HUES64 (cell line): ENCODE data around the gene KDF1.

Experiments
- H3K27ac ChIP-seq: 2 replicates; pipeline ENCODE4 v1.7.0; 2013; ENCODE audit warnings: low read depth, low read length, inconsistent platforms
- H3K27me3 ChIP-seq: 2 replicates; pipeline ENCODE4 v1.6.1; 2013; ENCODE audit warnings: mild to moderate bottlenecking, low read length; ENCODE audit not compliant: insufficient read depth
- H3K36me3 ChIP-seq: 2 replicates; pipeline ENCODE4 v1.6.1; 2013; ENCODE audit warnings: mild to moderate bottlenecking, low read length; ENCODE audit not compliant: insufficient read depth
- H3K4me1 ChIP-seq: 2 replicates; pipeline ENCODE4 v1.6.1; 2013; ENCODE audit warnings: mild to moderate bottlenecking, low read length, moderate library complexity; ENCODE audit not compliant: insufficient read depth
- H3K4me3 ChIP-seq: 2 replicates; pipeline ENCODE4 v1.5.1; 2013; ENCODE audit warnings: mild to moderate bottlenecking, low read length, moderate library complexity
- H3K9ac ChIP-seq: 2 replicates; pipeline ENCODE4 v1.6.1; 2013; ENCODE audit warnings: mild to moderate bottlenecking, low read depth, low read length
- H3K9me3 ChIP-seq: 2 replicates; pipeline ENCODE4 v1.6.1; 2013; ENCODE audit warnings: low read depth, low read length; ENCODE audit not compliant: insufficient read depth
- WGBS: fragments of 150-250, 120-280 bp; methylation state at CpG from one replicate; pipeline ENCODE4 v1.1.7; 2013; ENCODE audit warnings: missing lambda C conversion rate; 5-methylcytosine and 5-hydroxymethylcytosine counted together

The KDF1 gene

GRCh38 chr1:26972390-26972789 is 12.1 kb upstream of the KDF1 start:
- H3K27me3 ChIP-seq = no peaks in the 10 kb centered on the region
- H3K4me1 ChIP-seq = peaks cover 7% of the 10 kb centered on the region; the same call in 1 of the 2 replicates

GRCh38 chr1:26971590-26971989 is 11.3 kb upstream of the KDF1 start:
- Histone ChIP-seq H3K9me3 (no peaks in the 10 kb centered on the region), H3K27ac (no peak overlapping the region), H3K4me1 (peaks cover 7% of the 10 kb centered on the region; the same call in 1 of the 2 replicates), H3K36me3 (no peaks in the 10 kb centered on the region), H3K4me3 (no peak overlapping the region), H3K27me3 (no peaks in the 10 kb centered on the region), H3K9ac (no peak overlapping the region)
- 83% methylated on average over 3 of the region's 3 CpGs for WGBS

More at GRCh38 chr1:26972390-26972789, 12.1 kb upstream of the KDF1 start:
- 63% methylated on average over 6 of the region's 6 CpGs for WGBS
- H3K36me3 ChIP-seq = no peaks in the 10 kb centered on the region
- H3K4me3 ChIP-seq = no peak overlapping the region
- H3K9me3 ChIP-seq = no peaks in the 10 kb centered on the region
- no peak overlapping the region for H3K9ac ChIP-seq
- H3K27ac ChIP-seq = no peak overlapping the region

- Histone ChIP-seq H3K27ac (no peak overlapping the region), H3K9ac (no peak overlapping the region), H3K4me3 (no peak overlapping the region), H3K36me3 (no peaks in the 10 kb centered on the region), H3K27me3 (no peaks in the 10 kb centered on the region), H3K4me1 (peaks cover 7% of the 10 kb centered on the region; the same call in 1 of the 2 replicates), H3K9me3 (no peaks in the 10 kb centered on the region)
- WGBS = 91% methylated on average over 7 of the region's 7 CpGs
Measured at GRCh38 chr1:26970810-26971209, 10.5 kb upstream of the KDF1 start.

- H3K27ac ChIP-seq = no peak overlapping the region
- H3K9ac ChIP-seq = no peak overlapping the region
- no peaks in the 10 kb centered on the region for H3K4me1 ChIP-seq
- H3K9me3 ChIP-seq = no peaks in the 10 kb centered on the region
- 95% methylated on average over 6 of the region's 9 CpGs for WGBS
- H3K4me3 ChIP-seq = no peak overlapping the region
- peaks cover 9% of the 10 kb centered on the region; the same call in 1 of the 2 replicates for H3K27me3 ChIP-seq
- H3K36me3 ChIP-seq = no peaks in the 10 kb centered on the region
Measured at GRCh38 chr1:26965628-26966027, 5.4 kb upstream of the KDF1 start.

GRCh38 chr1:26965213-26965612 is 4.9 kb upstream of the KDF1 start:
- H3K4me1 ChIP-seq = no peaks in the 10 kb centered on the region
- 94% methylated on average over 6 of the region's 6 CpGs for WGBS
- peaks cover 13% of the 10 kb centered on the region; the same call in 1 of the 2 replicates for H3K27me3 ChIP-seq
- no peaks in the 10 kb centered on the region for H3K9me3 ChIP-seq
- H3K27ac ChIP-seq = no peak overlapping the region
- no peak overlapping the region for H3K9ac ChIP-seq
- no peaks in the 10 kb centered on the region for H3K36me3 ChIP-seq
- no peak overlapping the region for H3K4me3 ChIP-seq

GRCh38 chr1:26961826-26962225 is 1.6 kb upstream of the KDF1 start:
- Histone ChIP-seq H3K9ac (no peak overlapping the region), H3K9me3 (no peaks in the 10 kb centered on the region), H3K27me3 (peaks cover 32% of the 10 kb centered on the region), H3K27ac (no peak overlapping the region), H3K4me3 (no peak overlapping the region), H3K4me1 (no peaks in the 10 kb centered on the region), H3K36me3 (no peaks in the 10 kb centered on the region)
- WGBS = 81% methylated on average over 3 of the region's 3 CpGs

GRCh38 chr1:26960625-26960966 is 328 bp upstream of the KDF1 start:
- H3K27me3 ChIP-seq = peaks cover 32% of the 10 kb centered on the region
- H3K9ac ChIP-seq = peak overlapping the region; percentile 52
- WGBS = 15% methylated on average over 3 of the region's 3 CpGs
- H3K36me3 ChIP-seq = no peaks in the 10 kb centered on the region
- H3K27ac ChIP-seq = peak overlapping the region; percentile 14; the same call in 1 of the 2 replicates
- peak overlapping the region; percentile 79 for H3K4me3 ChIP-seq
- H3K9me3 ChIP-seq = no peaks in the 10 kb centered on the region
- H3K4me1 ChIP-seq = no peaks in the 10 kb centered on the region

- H3K9ac ChIP-seq = peak overlapping the region; percentile 77
- WGBS = 40% methylated on average over 13 of the region's 13 CpGs
- peaks cover 32% of the 10 kb centered on the region for H3K27me3 ChIP-seq
- H3K36me3 ChIP-seq = no peaks in the 10 kb centered on the region
- no peaks in the 10 kb centered on the region for H3K4me1 ChIP-seq
- H3K4me3 ChIP-seq = peak overlapping the region; percentile 79
- H3K27ac ChIP-seq = no peak overlapping the region
- H3K9me3 ChIP-seq = no peaks in the 10 kb centered on the region
Measured at GRCh38 chr1:26959270-26959669, 998 bp downstream of the KDF1 start.

GRCh38 chr1:26957306-26957705 is 3.0 kb downstream of the KDF1 start:
- no peaks in the 10 kb centered on the region for H3K4me1 ChIP-seq
- WGBS = 90% methylated on average over 3 of the region's 3 CpGs
- H3K27ac ChIP-seq = no peak overlapping the region
- H3K27me3 ChIP-seq = peaks cover 32% of the 10 kb centered on the region
- H3K9ac ChIP-seq = no peak overlapping the region
- H3K36me3 ChIP-seq = no peaks in the 10 kb centered on the region
- H3K4me3 ChIP-seq = no peak overlapping the region
- no peaks in the 10 kb centered on the region for H3K9me3 ChIP-seq

GRCh38 chr1:26956321-26956720 is 3.9 kb downstream of the KDF1 start:
- Histone ChIP-seq H3K9me3 (no peaks in the 10 kb centered on the region), H3K27me3 (peaks cover 28% of the 10 kb centered on the region), H3K4me1 (no peaks in the 10 kb centered on the region), H3K9ac (no peak overlapping the region), H3K27ac (no peak overlapping the region), H3K4me3 (no peak overlapping the region), H3K36me3 (peaks cover 3% of the 10 kb centered on the region; the same call in 1 of the 2 replicates)
- WGBS = 98% methylated on average over 3 of the region's 3 CpGs

GRCh38 chr1:26953374-26953773 is 6.9 kb downstream of the KDF1 start:
- 0 out of 2 replicates have a peak, but pooled peaks cover 2% of the 10 kb centered on the region for H3K27me3 ChIP-seq
- H3K9me3 ChIP-seq = no peaks in the 10 kb centered on the region
- no peaks in the 10 kb centered on the region for H3K4me1 ChIP-seq
- no peak overlapping the region for H3K4me3 ChIP-seq
- H3K36me3 ChIP-seq = peaks cover 14% of the 10 kb centered on the region; the same call in 1 of the 2 replicates
- no peak overlapping the region for H3K9ac ChIP-seq
- 98% methylated on average over 5 of the region's 5 CpGs for WGBS
- H3K27ac ChIP-seq = no peak overlapping the region
